Panc1 (cell line): ENCODE measurements around the gene NPRL2. TPM values are rescaled to one million over a fixed set of nuclear protein-coding genes. Genes with fewer than 3 reads are reported as not detected.

Experiments used
- ATAC-seq: fragments of 200-7000 bp; cut with Tn5 transposase; 2 replicates; pipeline ENCODE4 v1.9.1; 2020; ENCODE audit warnings: mild to moderate bottlenecking, moderate library complexity
- BruUV-seq: library from RNA; stranded (reverse); fragments of 400-500 nt; replicated peaks from 2 replicates; lab custom pipeline; 2021; lab: Mats Ljungman, UMichigan
- CTCF ChIA-PET: fragments of 300-600 bp; sonication (Branson Sonifier 250); formaldehyde crosslinking; loops from one replicate; lab custom pipeline; 2022; ENCODE audit warnings: antibody characterized with exemption; lab: Charles Lee
- POLR2A ChIA-PET: fragments of 300-600 bp; sonication (Branson Sonifier 250); formaldehyde crosslinking; loops from one replicate; lab custom pipeline; 2022; ENCODE audit warnings: antibody characterized with exemption; lab: Charles Lee
- DNase-seq: peaks from one replicate; pipeline ENCODE4 v3.0.0-alpha.2; 2010; ENCODE audit warnings: low read depth, low spot score
- H3K27ac ChIP-seq: 2 replicates; pipeline ENCODE4 v1.5.1; 2011; ENCODE audit warnings: mild to moderate bottlenecking, low read length, inconsistent platforms
- H3K27me3 ChIP-seq: fragments of 200-500 bp; sonication (Bioruptor generic); 2 replicates; pipeline ENCODE4 v1.6.0; 2014; ENCODE audit warnings: low read length, inconsistent platforms; ENCODE audit not compliant: control insufficient read depth, insufficient read depth
- H3K36me3 ChIP-seq: fragments of 200-500 bp; sonication (Bioruptor generic); 2 replicates; pipeline ENCODE4 v1.5.1; 2014; ENCODE audit warnings: inconsistent platforms, mild to moderate bottlenecking, low read length, moderate library complexity; ENCODE audit not compliant: control insufficient read depth, insufficient read depth
- H3K4me1 ChIP-seq: 2 replicates; pipeline ENCODE4 v1.5.1; 2011; ENCODE audit warnings: inconsistent platforms, mild to moderate bottlenecking, low read length, moderate library complexity; ENCODE audit not compliant: control insufficient read depth, insufficient read depth
- H3K4me3 ChIP-seq, 2 experiments: 2 replicates each; pipeline ENCODE4 v1.5.1; 2011 to 2012; ENCODE audit warnings: low read depth in 2 of 2, low read length in 2 of 2, mild to moderate bottlenecking in 2 of 2, inconsistent platforms in 1 of 2, moderate library complexity in 1 of 2
- H3K9me3 ChIP-seq: fragments of 200-500 bp; sonication (Bioruptor generic); 2 replicates; pipeline ENCODE4 v1.5.1; 2014; ENCODE audit warnings: low read depth, mild to moderate bottlenecking, inconsistent platforms, low read length, moderate library complexity; ENCODE audit not compliant: control insufficient read depth, insufficient read depth
- POLR2AphosphoS5 ChIP-seq: IDR thresholded peaks from 2 replicates; pipeline ENCODE4 v1.6.1; 2012; ENCODE audit warnings: mild to moderate bottlenecking, low read depth, low read length, moderate library complexity
- SIN3A ChIP-seq: IDR thresholded peaks from 2 replicates; pipeline ENCODE4 v1.6.1; 2012; ENCODE audit warnings: low read depth, mild to moderate bottlenecking, low read length, moderate library complexity, borderline replicate concordance; ENCODE audit not compliant: insufficient read depth
- TCF7L2 ChIP-seq: IDR thresholded peaks from 2 replicates; pipeline ENCODE4 v1.6.1; 2011; ENCODE audit warnings: mild to moderate bottlenecking, low read depth, low read length, inconsistent platforms
- in situ Hi-C: cut with HindIII; loops from 2 replicates; pipeline ENCODE4 v1.10.0; 2016; ENCODE audit warnings: low sequenced_read_pairs, low pct_unique_long_range_greater_than_20kb
- intact Hi-C: fragments of 100-400 bp; cut with micrococcal nuclease; formaldehyde crosslinking; loops from one replicate; pipeline ENCODE4 v1.10.0; 2022; ENCODE audit not compliant: unreplicated experiment
- total RNA-seq: library from RNA; stranded (reverse); gene quantifications from one replicate; pipeline ENCODE4 v1.2.1, GENCODE V29; 2021; ENCODE audit not compliant: unreplicated experiment
- TF ChIP-seq, protein P1 (sequence below): fragments of 450-650 bp; IDR thresholded peaks from 2 replicates; pipeline ENCODE4 v1.5.1; 2017; ENCODE audit warnings: mild to moderate bottlenecking
- TF ChIP-seq, protein P2 (sequence below), 2 experiments: IDR thresholded peaks; 2 replicates each; pipeline ENCODE4 v1.6.1; 2011 to 2012; ENCODE audit warnings: low read depth in 2 of 2, control low read depth in 1 of 2, low read length in 1 of 2, mild to moderate bottlenecking in 1 of 2, moderate library complexity in 1 of 2; ENCODE audit not compliant: insufficient read depth in 1 of 2

Gene NPRL2
- total RNA-seq, 1 experiment from 2014 or later: 14.6 TPM

DNA sequence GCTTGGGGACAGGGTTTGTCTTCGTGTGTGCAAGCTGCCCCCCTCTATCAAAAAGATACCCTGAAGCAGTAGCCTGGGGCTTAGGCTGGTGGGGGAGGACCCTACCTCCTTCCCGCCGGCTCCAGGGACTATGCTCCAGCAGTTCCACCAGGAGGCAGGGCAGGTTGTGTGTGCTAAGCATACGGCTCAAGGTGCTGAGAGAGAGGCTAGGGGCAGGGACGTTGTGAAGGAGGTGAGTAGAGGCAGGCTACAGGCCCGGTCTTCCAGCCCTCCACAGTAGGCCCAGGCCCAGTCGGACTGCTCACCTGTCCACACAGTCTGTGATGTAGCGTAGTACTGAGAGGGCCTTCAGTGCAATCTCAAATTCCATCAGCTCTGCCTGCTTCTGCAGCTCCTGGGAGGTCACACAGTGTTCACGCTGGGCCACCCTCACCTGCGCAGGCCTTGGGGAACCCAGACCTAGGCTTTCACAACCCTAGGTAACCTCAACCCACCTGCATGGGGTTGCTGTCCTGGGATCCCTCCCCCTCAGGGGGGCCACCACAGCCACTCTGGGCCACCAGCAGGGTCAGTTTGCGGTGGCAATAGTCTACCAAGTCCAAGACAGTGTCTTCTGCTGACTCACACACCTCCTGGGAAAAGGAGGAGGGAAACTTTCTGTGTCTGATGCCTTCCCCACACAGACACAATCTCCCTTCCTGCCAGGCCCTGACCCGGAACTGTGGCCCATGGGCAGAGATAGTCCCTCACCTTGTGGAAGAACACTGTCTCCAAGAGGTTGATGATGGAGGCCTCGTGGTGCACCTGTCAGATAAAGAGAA, 7.6 kb downstream of the NPRL2 start:
- 0 out of 2 replicates have a peak, but pooled peaks cover 6% of the 10 kb centered on the region for H3K4me1 ChIP-seq
- no peaks in the 10 kb centered on the region for H3K9me3 ChIP-seq
- DNase-seq: no peak
- no peaks in the 10 kb centered on the region for H3K36me3 ChIP-seq
- POLR2A ChIA-PET: no interaction called here
- TF ChIP-seq, protein P1, sequence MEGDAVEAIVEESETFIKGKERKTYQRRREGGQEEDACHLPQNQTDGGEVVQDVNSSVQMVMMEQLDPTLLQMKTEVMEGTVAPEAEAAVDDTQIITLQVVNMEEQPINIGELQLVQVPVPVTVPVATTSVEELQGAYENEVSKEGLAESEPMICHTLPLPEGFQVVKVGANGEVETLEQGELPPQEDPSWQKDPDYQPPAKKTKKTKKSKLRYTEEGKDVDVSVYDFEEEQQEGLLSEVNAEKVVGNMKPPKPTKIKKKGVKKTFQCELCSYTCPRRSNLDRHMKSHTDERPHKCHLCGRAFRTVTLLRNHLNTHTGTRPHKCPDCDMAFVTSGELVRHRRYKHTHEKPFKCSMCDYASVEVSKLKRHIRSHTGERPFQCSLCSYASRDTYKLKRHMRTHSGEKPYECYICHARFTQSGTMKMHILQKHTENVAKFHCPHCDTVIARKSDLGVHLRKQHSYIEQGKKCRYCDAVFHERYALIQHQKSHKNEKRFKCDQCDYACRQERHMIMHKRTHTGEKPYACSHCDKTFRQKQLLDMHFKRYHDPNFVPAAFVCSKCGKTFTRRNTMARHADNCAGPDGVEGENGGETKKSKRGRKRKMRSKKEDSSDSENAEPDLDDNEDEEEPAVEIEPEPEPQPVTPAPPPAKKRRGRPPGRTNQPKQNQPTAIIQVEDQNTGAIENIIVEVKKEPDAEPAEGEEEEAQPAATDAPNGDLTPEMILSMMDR: no peak
- TF ChIP-seq POLR2AphosphoS5 (no peak), SIN3A (no peak), TCF7L2 (no peak)
- TF ChIP-seq, protein P2, sequence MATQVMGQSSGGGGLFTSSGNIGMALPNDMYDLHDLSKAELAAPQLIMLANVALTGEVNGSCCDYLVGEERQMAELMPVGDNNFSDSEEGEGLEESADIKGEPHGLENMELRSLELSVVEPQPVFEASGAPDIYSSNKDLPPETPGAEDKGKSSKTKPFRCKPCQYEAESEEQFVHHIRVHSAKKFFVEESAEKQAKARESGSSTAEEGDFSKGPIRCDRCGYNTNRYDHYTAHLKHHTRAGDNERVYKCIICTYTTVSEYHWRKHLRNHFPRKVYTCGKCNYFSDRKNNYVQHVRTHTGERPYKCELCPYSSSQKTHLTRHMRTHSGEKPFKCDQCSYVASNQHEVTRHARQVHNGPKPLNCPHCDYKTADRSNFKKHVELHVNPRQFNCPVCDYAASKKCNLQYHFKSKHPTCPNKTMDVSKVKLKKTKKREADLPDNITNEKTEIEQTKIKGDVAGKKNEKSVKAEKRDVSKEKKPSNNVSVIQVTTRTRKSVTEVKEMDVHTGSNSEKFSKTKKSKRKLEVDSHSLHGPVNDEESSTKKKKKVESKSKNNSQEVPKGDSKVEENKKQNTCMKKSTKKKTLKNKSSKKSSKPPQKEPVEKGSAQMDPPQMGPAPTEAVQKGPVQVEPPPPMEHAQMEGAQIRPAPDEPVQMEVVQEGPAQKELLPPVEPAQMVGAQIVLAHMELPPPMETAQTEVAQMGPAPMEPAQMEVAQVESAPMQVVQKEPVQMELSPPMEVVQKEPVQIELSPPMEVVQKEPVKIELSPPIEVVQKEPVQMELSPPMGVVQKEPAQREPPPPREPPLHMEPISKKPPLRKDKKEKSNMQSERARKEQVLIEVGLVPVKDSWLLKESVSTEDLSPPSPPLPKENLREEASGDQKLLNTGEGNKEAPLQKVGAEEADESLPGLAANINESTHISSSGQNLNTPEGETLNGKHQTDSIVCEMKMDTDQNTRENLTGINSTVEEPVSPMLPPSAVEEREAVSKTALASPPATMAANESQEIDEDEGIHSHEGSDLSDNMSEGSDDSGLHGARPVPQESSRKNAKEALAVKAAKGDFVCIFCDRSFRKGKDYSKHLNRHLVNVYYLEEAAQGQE (IDR thresholded peaks at IDR 0.05; ENCODE audit: insufficient read depth in 1 of 2, low read depth in 2 of 2, low read length in 1 of 2): no peak
- ATAC-seq: no peak
- intact Hi-C loops (no loop called here), in situ Hi-C loops (no loop called here)
- CTCF ChIA-PET: interaction anchor here (0.6 kb wide), 1 partner anchor 179 kb away, joined by 10 read pairs; no protein-coding TSS in a partner anchor
- H3K27me3 ChIP-seq: no peaks in the 10 kb centered on the region
- no peak overlapping the region for H3K27ac ChIP-seq
- no peak overlapping the region for H3K4me3 ChIP-seq
- no TSS peak for BruUV-seq

DNA sequence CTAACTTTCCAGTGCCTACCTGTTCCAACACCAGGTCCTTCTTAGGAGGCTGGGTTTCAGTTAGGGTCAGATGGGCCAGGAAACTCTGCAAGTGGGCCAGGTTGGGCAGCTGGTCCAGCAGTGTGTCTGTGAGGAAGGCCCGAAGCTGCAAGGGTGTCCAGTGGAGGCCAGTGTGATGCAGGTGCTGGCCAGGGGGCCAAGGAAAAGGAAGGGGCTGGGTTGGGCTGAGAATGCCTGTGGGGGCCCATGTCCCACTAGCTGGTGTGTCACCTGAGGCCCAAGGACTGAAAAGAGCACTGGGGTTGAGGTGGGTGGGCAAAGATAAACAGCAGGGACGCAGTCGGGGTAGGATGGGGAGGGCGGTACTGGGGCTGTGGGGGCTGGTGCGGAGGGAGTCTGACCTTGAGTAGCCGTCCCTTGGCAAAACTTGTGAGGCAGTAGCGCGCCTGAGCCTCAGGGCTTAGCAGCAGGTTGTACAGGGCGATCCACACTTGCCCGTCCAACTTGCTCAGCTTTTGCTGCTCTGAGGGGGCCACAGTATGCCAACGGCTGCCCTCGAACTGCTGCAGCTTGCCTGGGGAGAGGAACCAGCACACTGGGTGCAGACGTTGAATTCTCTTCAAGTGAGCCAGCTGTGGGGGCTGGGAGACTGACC, 8.5 kb downstream of the NPRL2 start:
- no TSS peak for BruUV-seq

More for the DNA sequence above, 8.5 kb downstream of the NPRL2 start:
- intact Hi-C loops: no loop called here
- CTCF ChIA-PET: no interaction called here
- POLR2A ChIA-PET: no interaction called here
- no peaks in the 10 kb centered on the region for H3K27me3 ChIP-seq
- TF ChIP-seq TCF7L2 (no peak), POLR2AphosphoS5 (no peak), SIN3A (no peak)
- TF ChIP-seq, protein P2 (IDR thresholded peaks at IDR 0.05; ENCODE audit: insufficient read depth in 1 of 2, low read depth in 2 of 2, low read length in 1 of 2): no peak
- TF ChIP-seq, protein P1: no peak
- H3K4me1 ChIP-seq: 0 out of 2 replicates have a peak, but pooled peaks cover 6% of the 10 kb centered on the region
- H3K4me3 ChIP-seq: no peak overlapping the region
- H3K36me3 ChIP-seq: no peaks in the 10 kb centered on the region
- in situ Hi-C loops: no loop called here
- ATAC-seq (no peak), DNase-seq (no peak)
- no peaks in the 10 kb centered on the region for H3K9me3 ChIP-seq
- H3K27ac ChIP-seq: no peak overlapping the region
